OCI-LY7 (cell line): ENCODE results near the gene AIFM1.

Experiments
- EZH2phosphoT487 ChIP-seq: fragments of 200-600 bp; sonication (generic); IDR thresholded peaks from 2 replicates; pipeline ENCODE4 v1.6.1; 2018; ENCODE audit warnings: low read depth, borderline replicate concordance, mild to moderate bottlenecking, mixed run types, antibody characterized with exemption, low read length, moderate library complexity, mixed read lengths
- TF ChIP-seq, protein P1 (sequence below): fragments of 200-600 bp; sonication (generic); conservative IDR thresholded peaks from 2 replicates; pipeline ENCODE4 v1.5.1; 2014; ENCODE audit warnings: mild to moderate bottlenecking, antibody characterized with exemption, low read length, moderate library complexity, mixed read lengths

DNA sequence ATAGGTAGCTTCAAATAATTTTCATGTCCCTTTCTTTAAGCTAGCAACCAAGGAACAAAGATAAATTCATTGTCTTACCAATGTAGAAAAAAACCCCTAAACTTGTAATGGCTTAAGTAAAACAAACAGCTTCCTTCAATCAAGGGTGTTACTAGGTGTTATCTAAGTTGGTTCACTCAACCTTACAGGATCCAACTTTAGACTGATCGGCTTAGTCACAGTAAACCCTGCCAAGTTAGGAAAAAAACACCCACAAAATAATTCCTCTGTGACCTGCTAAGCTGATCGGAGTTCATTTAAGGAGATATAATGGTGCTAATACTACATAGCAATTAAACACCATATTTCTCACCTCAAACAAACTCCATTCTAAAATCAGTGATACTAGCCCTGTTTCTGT, 10.1 kb downstream of the AIFM1 start:
- TF ChIP-seq, protein P1, sequence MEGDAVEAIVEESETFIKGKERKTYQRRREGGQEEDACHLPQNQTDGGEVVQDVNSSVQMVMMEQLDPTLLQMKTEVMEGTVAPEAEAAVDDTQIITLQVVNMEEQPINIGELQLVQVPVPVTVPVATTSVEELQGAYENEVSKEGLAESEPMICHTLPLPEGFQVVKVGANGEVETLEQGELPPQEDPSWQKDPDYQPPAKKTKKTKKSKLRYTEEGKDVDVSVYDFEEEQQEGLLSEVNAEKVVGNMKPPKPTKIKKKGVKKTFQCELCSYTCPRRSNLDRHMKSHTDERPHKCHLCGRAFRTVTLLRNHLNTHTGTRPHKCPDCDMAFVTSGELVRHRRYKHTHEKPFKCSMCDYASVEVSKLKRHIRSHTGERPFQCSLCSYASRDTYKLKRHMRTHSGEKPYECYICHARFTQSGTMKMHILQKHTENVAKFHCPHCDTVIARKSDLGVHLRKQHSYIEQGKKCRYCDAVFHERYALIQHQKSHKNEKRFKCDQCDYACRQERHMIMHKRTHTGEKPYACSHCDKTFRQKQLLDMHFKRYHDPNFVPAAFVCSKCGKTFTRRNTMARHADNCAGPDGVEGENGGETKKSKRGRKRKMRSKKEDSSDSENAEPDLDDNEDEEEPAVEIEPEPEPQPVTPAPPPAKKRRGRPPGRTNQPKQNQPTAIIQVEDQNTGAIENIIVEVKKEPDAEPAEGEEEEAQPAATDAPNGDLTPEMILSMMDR, result no peak
- TF ChIP-seq EZH2phosphoT487, result no peak
